SU-DHL-6 (cell line): ENCODE measurements around the gene CYP4F11.
"Not testable (repeated sequence)": the region's sequence is repeated elsewhere in the genome, so short reads cannot be mapped to it uniquely, and the experiment has no call there.

Experiments used
- H2AFZ ChIP-seq: fragments of 200-600 bp; sonication (generic); 2 replicates; pipeline ENCODE4 v1.6.1; 2014; ENCODE audit warnings: low read depth, mild to moderate bottlenecking, moderate library complexity, mixed read lengths, antibody characterized with exemption, low read length; ENCODE audit not compliant: severe bottlenecking
- H3F3A ChIP-seq: fragments of 200-600 bp; shearing (Covaris generic); 2 replicates; pipeline ENCODE4 v1.6.0; 2016; ENCODE audit warnings: antibody characterized with exemption, mild to moderate bottlenecking; ENCODE audit not compliant: insufficient read depth
- H3K27ac ChIP-seq: fragments of 200-600 bp; sonication (generic); 2 replicates; pipeline ENCODE4 v1.5.1; 2016; ENCODE audit warnings: low read depth, mild to moderate bottlenecking, low read length, moderate library complexity, mixed read lengths
- H3K27me3 ChIP-seq: fragments of 200-600 bp; sonication (generic), shearing (Covaris generic); 2 replicates; pipeline ENCODE4 v1.6.0; 2014; ENCODE audit warnings: mild to moderate bottlenecking, low read length
- H3K36me3 ChIP-seq: fragments of 200-600 bp; sonication (generic); 2 replicates; pipeline ENCODE4 v1.6.1; 2014; ENCODE audit warnings: mild to moderate bottlenecking, low read length, mixed read lengths
- H3K4me2 ChIP-seq: fragments of 300-600, 200-600 bp; shearing (Covaris generic), sonication (generic); 2 replicates; pipeline ENCODE4 v1.6.0; 2014; ENCODE audit warnings: low read length, low read depth, mild to moderate bottlenecking; ENCODE audit not compliant: poor library complexity, severe bottlenecking
- H3K4me3 ChIP-seq: fragments of 200-600 bp; sonication (generic); 2 replicates; pipeline ENCODE4 v1.5.1; 2014; ENCODE audit warnings: antibody characterized with exemption, low read length, mild to moderate bottlenecking, mixed read lengths; ENCODE audit not compliant: insufficient read depth, poor library complexity, severe bottlenecking
- H3K79me2 ChIP-seq: fragments of 200-600 bp; sonication (generic); 2 replicates; pipeline ENCODE4 v1.6.1; 2014; ENCODE audit warnings: mild to moderate bottlenecking, low read length, moderate library complexity; ENCODE audit not compliant: insufficient read depth
- H3K9ac ChIP-seq: fragments of 200-600 bp; sonication (generic); 2 replicates; pipeline ENCODE4 v1.7.0; 2014; ENCODE audit warnings: mild to moderate bottlenecking, low read length
- H3K9me2 ChIP-seq: fragments of 200-600 bp; sonication (generic); replicated peaks from 2 replicates; pipeline ENCODE4 v1.6.1; 2014; ENCODE audit warnings: low read length; ENCODE audit not compliant: insufficient read depth
- H3K9me3 ChIP-seq: fragments of 200-600 bp; sonication (generic); 2 replicates; pipeline ENCODE4 v1.6.1; 2014; ENCODE audit warnings: low read length, mixed read lengths; ENCODE audit not compliant: insufficient read depth
- H4K20me1 ChIP-seq: fragments of 200-600 bp; sonication (generic); 2 replicates; pipeline ENCODE4 v1.6.1; 2014; ENCODE audit warnings: low read depth, mild to moderate bottlenecking, antibody characterized with exemption, low read length, moderate library complexity, mixed read lengths
- EZH2phosphoT487 ChIP-seq: fragments of 200-600 bp; sonication (generic), shearing (Covaris generic); conservative IDR thresholded peaks from 2 replicates; pipeline ENCODE4 v1.6.1; 2018; ENCODE audit warnings: mild to moderate bottlenecking, antibody characterized with exemption, low read length, moderate library complexity, mixed read lengths
- TF ChIP-seq, protein P1 (sequence below): fragments of 200-600 bp; sonication (generic); IDR thresholded peaks from one replicate; pipeline ENCODE4 v1.5.1; 2017; ENCODE audit warnings: antibody characterized with exemption, mild to moderate bottlenecking, low read length, moderate library complexity; ENCODE audit not compliant: insufficient read depth, poor library complexity, severe bottlenecking

The CYP4F11 gene

DNA sequence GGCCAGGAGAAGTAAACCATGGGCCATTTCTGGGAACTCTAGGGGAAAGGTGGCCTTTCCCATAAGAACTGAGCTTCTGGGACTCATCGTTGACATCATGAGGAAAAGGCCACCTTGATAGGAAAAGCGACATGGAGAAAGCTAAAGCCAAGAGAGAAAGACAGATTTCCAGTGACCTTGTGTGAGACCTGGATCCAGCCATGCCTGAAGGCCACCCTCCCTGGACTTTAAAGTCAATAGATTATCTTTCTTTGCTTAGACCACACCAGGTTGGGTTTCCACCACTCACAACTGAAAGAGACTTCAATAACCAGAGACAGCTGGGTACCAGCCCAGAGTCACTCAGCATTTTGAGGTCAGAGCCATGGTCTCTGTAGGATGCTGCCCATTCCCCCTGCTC is 40.0 kb downstream of the CYP4F11 start:
- no peak overlapping the region for H3K4me2 ChIP-seq
- no peak overlapping the region for H3K4me3 ChIP-seq
- no peaks in the 10 kb centered on the region for H3K9me3 ChIP-seq
- H3K36me3 ChIP-seq: no peaks in the 10 kb centered on the region
- no peaks in the 10 kb centered on the region for H3K9me2 ChIP-seq
- H4K20me1 ChIP-seq: no peaks in the 10 kb centered on the region
- TF ChIP-seq, protein P1, sequence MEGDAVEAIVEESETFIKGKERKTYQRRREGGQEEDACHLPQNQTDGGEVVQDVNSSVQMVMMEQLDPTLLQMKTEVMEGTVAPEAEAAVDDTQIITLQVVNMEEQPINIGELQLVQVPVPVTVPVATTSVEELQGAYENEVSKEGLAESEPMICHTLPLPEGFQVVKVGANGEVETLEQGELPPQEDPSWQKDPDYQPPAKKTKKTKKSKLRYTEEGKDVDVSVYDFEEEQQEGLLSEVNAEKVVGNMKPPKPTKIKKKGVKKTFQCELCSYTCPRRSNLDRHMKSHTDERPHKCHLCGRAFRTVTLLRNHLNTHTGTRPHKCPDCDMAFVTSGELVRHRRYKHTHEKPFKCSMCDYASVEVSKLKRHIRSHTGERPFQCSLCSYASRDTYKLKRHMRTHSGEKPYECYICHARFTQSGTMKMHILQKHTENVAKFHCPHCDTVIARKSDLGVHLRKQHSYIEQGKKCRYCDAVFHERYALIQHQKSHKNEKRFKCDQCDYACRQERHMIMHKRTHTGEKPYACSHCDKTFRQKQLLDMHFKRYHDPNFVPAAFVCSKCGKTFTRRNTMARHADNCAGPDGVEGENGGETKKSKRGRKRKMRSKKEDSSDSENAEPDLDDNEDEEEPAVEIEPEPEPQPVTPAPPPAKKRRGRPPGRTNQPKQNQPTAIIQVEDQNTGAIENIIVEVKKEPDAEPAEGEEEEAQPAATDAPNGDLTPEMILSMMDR: no peak
- TF ChIP-seq EZH2phosphoT487: no peak
- no peak overlapping the region for H3K9ac ChIP-seq
- no peaks in the 10 kb centered on the region for H3K79me2 ChIP-seq
- no peaks in the 10 kb centered on the region for H3F3A ChIP-seq
- no peak overlapping the region for H3K27ac ChIP-seq
- no peaks in the 10 kb centered on the region for H3K27me3 ChIP-seq
- no peak overlapping the region for H2AFZ ChIP-seq

GRCh38 chr19:15893477-15893876 is 40.9 kb downstream of the CYP4F11 start:
- TF ChIP-seq, protein P1: no peak
- TF ChIP-seq EZH2phosphoT487: no peak
- Histone ChIP-seq H3K79me2 (no peaks in the 10 kb centered on the region), H3K4me3 (no peak overlapping the region), H3K27me3 (no peaks in the 10 kb centered on the region), H4K20me1 (no peaks in the 10 kb centered on the region), H3K27ac (no peak overlapping the region), H3K9me3 (no peaks in the 10 kb centered on the region), H3K4me2 (no peak overlapping the region), H3K9ac (no peak overlapping the region), H3F3A (no peaks in the 10 kb centered on the region), H2AFZ (no peak overlapping the region), H3K36me3 (no peaks in the 10 kb centered on the region), H3K9me2 (no peaks in the 10 kb centered on the region)

DNA sequence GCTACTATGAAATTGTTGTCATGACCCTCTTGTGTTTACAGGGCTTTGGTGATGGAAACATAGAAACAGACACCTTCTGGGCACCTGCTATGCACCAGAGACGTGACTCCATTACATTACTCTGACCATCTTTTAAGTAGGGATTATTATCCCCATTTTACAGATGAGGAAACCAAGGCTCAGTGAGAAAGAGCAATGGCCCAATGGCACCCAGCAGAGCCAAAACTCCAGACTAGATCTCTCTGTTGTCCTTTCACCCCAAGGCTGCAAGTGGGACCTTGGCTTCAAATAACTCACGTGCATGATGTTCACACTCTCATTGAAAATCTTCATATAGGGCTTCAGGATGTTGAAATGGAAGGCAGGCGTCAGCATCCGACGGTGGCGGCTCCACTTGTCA is 42.3 kb downstream of the CYP4F11 start:
- no peaks in the 10 kb centered on the region for H3K9me3 ChIP-seq
- no peaks in the 10 kb centered on the region for H3K79me2 ChIP-seq
- no peak overlapping the region for H2AFZ ChIP-seq
- no peaks in the 10 kb centered on the region for H3F3A ChIP-seq
- no peaks in the 10 kb centered on the region for H4K20me1 ChIP-seq
- TF ChIP-seq, protein P1: no peak
- no peak for TF ChIP-seq EZH2phosphoT487
- H3K9ac ChIP-seq: no peak overlapping the region
- H3K27ac ChIP-seq: no peak overlapping the region
- no peaks in the 10 kb centered on the region for H3K36me3 ChIP-seq
- no peaks in the 10 kb centered on the region for H3K27me3 ChIP-seq
- H3K9me2 ChIP-seq: no peaks in the 10 kb centered on the region
- H3K4me3 ChIP-seq: no peak overlapping the region
- H3K4me2 ChIP-seq: no peak overlapping the region

- Histone ChIP-seq H3K9me2 (no peaks in the 10 kb centered on the region), H3K9me3 (no peaks in the 10 kb centered on the region), H3K4me3 (no peak overlapping the region), H3K27me3 (no peaks in the 10 kb centered on the region), H4K20me1 (no peaks in the 10 kb centered on the region), H3K4me2 (no peak overlapping the region), H3K79me2 (no peaks in the 10 kb centered on the region), H3K36me3 (no peaks in the 10 kb centered on the region), H3K9ac (no peak overlapping the region), H2AFZ (no peak overlapping the region), H3F3A (no peaks in the 10 kb centered on the region), H3K27ac (no peak overlapping the region)
- TF ChIP-seq, protein P1: no peak
- TF ChIP-seq EZH2phosphoT487: no peak
These were observed 42.9 kb downstream of the CYP4F11 start for GRCh38 chr19:15891434-15891833.

DNA sequence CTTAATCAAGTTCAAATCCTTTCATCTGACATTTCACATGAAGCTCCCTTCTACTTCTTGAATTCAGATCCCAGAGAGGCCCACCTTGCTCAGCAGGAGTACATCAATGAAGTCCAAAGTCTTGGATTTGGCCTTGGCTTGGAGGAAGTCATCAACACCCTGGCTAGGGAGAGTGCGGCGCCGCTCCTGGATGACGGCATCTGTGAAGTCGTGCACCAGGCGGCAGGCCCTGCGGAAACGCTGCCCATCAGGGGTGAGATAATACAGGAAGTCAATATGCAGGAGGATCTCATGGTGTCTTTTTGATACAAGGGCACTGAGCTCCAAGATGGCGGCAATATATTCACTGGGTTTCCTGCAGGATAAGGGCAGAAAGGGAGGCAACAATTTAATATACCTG is 45.0 kb downstream of the CYP4F11 start:
- H3K9me3 ChIP-seq, H3K27ac ChIP-seq, H3K4me3 ChIP-seq, H3K9me2 ChIP-seq, H4K20me1 ChIP-seq, H3K9ac ChIP-seq, H3K36me3 ChIP-seq, H3K4me2 ChIP-seq, H2AFZ ChIP-seq, H3F3A ChIP-seq, H3K27me3 ChIP-seq, H3K79me2 ChIP-seq: not testable (repeated sequence)
